K562 (cell line): ENCODE data around the gene ZDHHC22. TPM values are rescaled to one million over a fixed set of nuclear protein-coding genes. Genes with fewer than 3 reads are reported as not detected.

ENCODE experiments used
- AFF4 ChIP-seq: sonication (generic); formaldehyde crosslinking; IDR thresholded peaks from 2 replicates; pipeline ENCODE4 v1.8.0; 2023; ENCODE audit warnings: mild to moderate bottlenecking, missing genetic modification reagents
- ARID4B ChIP-seq: sonication (generic); formaldehyde crosslinking; IDR thresholded peaks from 2 replicates; pipeline ENCODE4 v1.8.0; 2022; ENCODE audit warnings: mild to moderate bottlenecking, missing genetic modification reagents
- FOXA3 ChIP-seq, 2 experiments: fragments of 450-650 bp in 1 of 2; sonication (generic) in 1 of 2; formaldehyde crosslinking; IDR thresholded peaks in 1 of 2; conservative IDR thresholded peaks in 1 of 2; 2 replicates each; pipeline versions ENCODE4 v1.4.0 to v1.8.0; 2020 to 2022; ENCODE audit warnings: mild to moderate bottlenecking in 2 of 2, missing genetic modification reagents in 1 of 2
- GATAD2B ChIP-seq: fragments of 450-650 bp; IDR thresholded peaks from 2 replicates; pipeline ENCODE4 v1.6.1; 2017; ENCODE audit warnings: mild to moderate bottlenecking, borderline replicate concordance
- NR2C2 ChIP-seq, 2 experiments: fragments of 200-800 bp in 1 of 2; sonication (Bioruptor generic) in 1 of 2; sonication (generic) in 1 of 2; formaldehyde crosslinking in 1 of 2; IDR thresholded peaks; 2 replicates each; pipeline versions ENCODE4 v1.6.1 to v1.8.0; 2016 to 2022; ENCODE audit warnings: mild to moderate bottlenecking in 1 of 2, missing compliant biosample characterization in 1 of 2, missing genetic modification characterization in 1 of 2, missing genetic modification reagents in 1 of 2
- RBM17 ChIP-seq: fragments of 200-400 bp; formaldehyde crosslinking; IDR thresholded peaks from 2 replicates; pipeline ENCODE4 v1.6.1; 2017; ENCODE audit warnings: low read depth, mild to moderate bottlenecking, low read length, borderline replicate concordance
- TGIF2 ChIP-seq: sonication (generic); formaldehyde crosslinking; IDR thresholded peaks from 2 replicates; pipeline ENCODE4 v1.8.1; 2022; ENCODE audit warnings: mild to moderate bottlenecking, missing genetic modification reagents, moderate library complexity
- ZFP91 ChIP-seq: sonication (generic); formaldehyde crosslinking; IDR thresholded peaks from 2 replicates; pipeline ENCODE4 v1.8.0; 2022; ENCODE audit warnings: mild to moderate bottlenecking, missing genetic modification reagents
- ZNF764 ChIP-seq: fragments of 250-450 bp; sonication (Bioruptor Pico); IDR thresholded peaks from 2 replicates; pipeline ENCODE4 v1.4.0; 2020; ENCODE audit warnings: low read depth, mild to moderate bottlenecking, moderate library complexity
- polyA plus RNA-seq, 8 experiments: library from polyadenylated mRNA; depleted of rRNA in 4 of 8; stranded (reverse) in 5 of 8; unstranded in 3 of 8; fragments of >200 nt; fragmentation: Nextera tagmentation in 2 of 8; fragmentation: Illumina TruSeq in 1 of 8; extraction: Ambion mirVana in 2 of 8; extraction: Trizol in 1 of 8; gene quantifications; 2 replicates each; pipeline versions ENCODE4 v1.2.1 to v1.2.3, GENCODE V29; 2011 to 2014; ENCODE audit warnings: inconsistent platforms in 1 of 8, missing spikeins in 1 of 8
- total RNA-seq, 7 experiments: library from RNA; depleted of rRNA in 6 of 7; stranded (reverse); fragments of >200 nt in 6 of 7; fragmentation: Illumina TruSeq in 2 of 7; extraction: Trizol in 2 of 7; gene quantifications; 2 replicates each; pipeline versions ENCODE4 v1.2.1 to v1.2.3, GENCODE V29; 2011 to 2021; ENCODE audit warnings: low replicate concordance in 1 of 7
- TF ChIP-seq, protein P1 (sequence below): sonication (generic); formaldehyde crosslinking; IDR thresholded peaks from 2 replicates; pipeline ENCODE4 v1.8.0; 2022; ENCODE audit warnings: mild to moderate bottlenecking, missing genetic modification reagents

ZDHHC22 gene
- total and polyA plus RNA-seq, 9 of the 15 experiments (the other 6 are each of a cell fraction or from before 2014, with no cell fraction given), result not detected

- TF ChIP-seq FOXA3 (CRISPR knock-in tag; conservative IDR thresholded peaks at IDR 0.05 in 1 of 2, IDR thresholded peaks at IDR 0.05 in 1 of 2) (peak in 1 of 2 experiments; percentile 69; a peak in 1 of 4 replicates), ARID4B (peak; percentile 64; the same call in 1 of the 2 replicates), ZNF764 (CRISPR knock-in tag) (no peak), NR2C2 (CRISPR knock-in tag; IDR thresholded peaks at IDR 0.05) (0 out of 2 replicates have a peak, but pooled peaks have one; percentile 24), NR2C2 (tag; IDR thresholded peaks at IDR 0.05) (peak; percentile 84), GATAD2B (0 out of 2 replicates have a peak, but pooled peaks have one; percentile 61), ZFP91 (CRISPR knock-in tag) (no peak), RBM17 (no peak), AFF4 (CRISPR knock-in tag) (peak; percentile 67; the same call in 1 of the 2 replicates), TGIF2 (CRISPR knock-in tag) (no peak)
- TF ChIP-seq, protein P1, sequence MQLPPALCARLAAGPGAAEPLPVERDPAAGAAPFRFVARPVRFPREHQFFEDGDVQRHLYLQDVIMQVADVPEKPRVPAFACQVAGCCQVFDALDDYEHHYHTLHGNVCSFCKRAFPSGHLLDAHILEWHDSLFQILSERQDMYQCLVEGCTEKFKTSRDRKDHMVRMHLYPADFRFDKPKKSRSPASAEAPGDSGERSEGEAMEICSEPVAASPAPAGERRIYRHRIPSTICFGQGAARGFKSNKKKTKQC (CRISPR knock-in tag), result 0 out of 2 replicates have a peak, but pooled peaks have one; percentile 62
Measured at GRCh38 chr14:77097700-77098528, 43.7 kb downstream of the ZDHHC22 start, which contains the start of gene CIPC (continued).
